ENCODE data around the gene CA12. TPM values are rescaled to one million over a fixed set of nuclear protein-coding genes. Genes with fewer than 3 reads are reported as not detected.

Gene CA12
- total and polyA plus RNA-seq, 2 of the 8 experiments (the other 6 are each of a cell fraction or from before 2014, with no cell fraction given), result 4.7 to 4.9 TPM

DNA sequence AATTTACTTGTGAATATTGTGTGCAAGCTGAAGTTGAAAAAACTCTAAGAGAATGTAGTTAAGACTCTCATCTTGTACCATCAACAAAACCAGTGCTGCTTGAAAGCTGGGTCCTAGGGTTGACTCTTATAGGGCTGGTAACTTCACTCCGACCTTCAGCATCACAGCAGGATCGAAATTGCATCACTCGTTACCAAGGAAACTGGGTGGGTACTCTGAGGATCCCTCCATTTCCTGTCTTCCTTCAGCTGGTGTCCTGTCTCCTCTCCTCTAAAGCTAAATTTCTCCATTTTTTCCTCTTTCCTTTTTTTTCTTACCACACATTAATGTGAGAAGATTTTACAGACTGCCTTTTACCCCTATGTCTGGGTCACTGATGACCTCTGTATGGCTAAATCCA lies 107.2 kb downstream of the CA12 start (continued):
- TF ChIP-seq YY1 (IDR thresholded peaks at IDR 0.05; ENCODE audit: low read depth, low read length), result peak; percentile 9; the same call in 1 of the 2 replicates
- TF ChIP-seq NANOG (IDR thresholded peaks at IDR 0.05; ENCODE audit: insufficient read depth, low read depth, low read length, poor library complexity, severe bottlenecking), result no peak
- TF ChIP-seq JUND (IDR thresholded peaks at IDR 0.05; ENCODE audit: low read length), result peak; percentile 63

Other genes with a start within 250 kb of the CA12 start
- 143 and 160 TPM in 2 replicates for gene RPS27L, start 224.4 kb downstream of the CA12 start, total RNA-seq (2021; fragmentation: NEBNext Ultra II Directional; extraction: Animal tissue kit (Norgen Biotek cat#: 25700))
- gene RPS27L, start 224.4 kb downstream of the CA12 start, polyA plus RNA-seq (2011; rRNA removed), result 64.2 and 115 TPM in 2 replicates
- 47.0 and 47.8 TPM in 2 replicates for gene RAB8B, start 192.2 kb downstream of the CA12 start, total RNA-seq (2021; fragmentation: NEBNext Ultra II Directional; extraction: Animal tissue kit (Norgen Biotek cat#: 25700))
- 6.1 and 9.5 TPM in 2 replicates for gene RAB8B, start 192.2 kb downstream of the CA12 start, polyA plus RNA-seq (2011; rRNA removed)
- 21.4 and 22.9 TPM in 2 replicates for gene APH1B, start 104.2 kb downstream of the CA12 start, total RNA-seq (2021; fragmentation: NEBNext Ultra II Directional; extraction: Animal tissue kit (Norgen Biotek cat#: 25700))
- 9.3 and 11.5 TPM in 2 replicates for gene APH1B, start 104.2 kb downstream of the CA12 start, polyA plus RNA-seq (2011; rRNA removed)
- gene USP3, start 122.7 kb upstream of the CA12 start, total RNA-seq (2021; fragmentation: NEBNext Ultra II Directional; extraction: Animal tissue kit (Norgen Biotek cat#: 25700)), result 10.8 and 15.5 TPM in 2 replicates
- gene USP3, start 122.7 kb upstream of the CA12 start, polyA plus RNA-seq (2011; rRNA removed), result 10.0 and 16.2 TPM in 2 replicates
- gene FBXL22, start 215.5 kb upstream of the CA12 start, total RNA-seq (2021; fragmentation: NEBNext Ultra II Directional; extraction: Animal tissue kit (Norgen Biotek cat#: 25700)), result 0.47 and 0.54 TPM in 2 replicates
- gene FBXL22, start 215.5 kb upstream of the CA12 start, polyA plus RNA-seq (2011; rRNA removed), result 0.09 and 0.24 TPM in 2 replicates